ENCODE measurements around the gene TCF4. TPM values are rescaled to one million over a fixed set of nuclear protein-coding genes. Genes with fewer than 3 reads are reported as not detected.

Gene TCF4
- total RNA-seq, 1 experiment from 2014 or later, result 2.3 TPM

DNA sequence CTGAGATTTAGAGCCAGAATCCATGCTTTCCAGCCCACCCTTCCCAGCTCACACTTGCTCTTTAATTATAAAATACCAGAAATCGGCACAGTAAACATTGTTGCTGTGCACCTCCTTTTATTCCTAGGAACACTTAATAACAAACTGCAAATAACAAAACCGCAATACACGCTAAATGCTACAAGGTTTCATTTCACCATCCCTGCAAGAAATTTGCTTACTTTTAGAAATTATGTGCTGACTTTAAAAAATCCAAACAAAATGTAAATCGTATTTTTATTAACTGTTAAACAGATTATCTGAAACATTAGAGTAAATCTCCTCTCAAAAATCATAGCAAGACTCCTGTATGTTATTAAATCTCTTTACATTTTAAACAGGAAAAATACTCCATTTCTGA lies 79.3 kb downstream of the TCF4 start:
- Histone ChIP-seq H3K4me1 (ENCODE audit: control insufficient read depth, insufficient read depth, low read length) (no peaks in the 10 kb centered on the region), H3K36me3 (ENCODE audit: control insufficient read depth, insufficient read depth, low read length) (no peaks in the 10 kb centered on the region), H3K9me3 (ENCODE audit: control insufficient read depth, insufficient read depth, low read depth, low read length) (no peaks in the 10 kb centered on the region), H3K27me3 (ENCODE audit: control insufficient read depth, insufficient read depth, low read length) (no peaks in the 10 kb centered on the region), H3K27ac (ENCODE audit: low read length) (no peak overlapping the region), H3K4me3 (ENCODE audit: low read depth in 2 of 2, low read length in 2 of 2) (no peak overlapping the region)
- ATAC-seq, result no peak
- ChIA-PET POLR2A (no interaction called here), CTCF (no interaction called here)
- in situ Hi-C loops (cut with HindIII; ENCODE audit: low pct_unique_long_range_greater_than_20kb, low sequenced_read_pairs), result no loop called here
- DNase-seq (ENCODE audit: low read depth, low spot score), result no peak
- intact Hi-C loops (cut with micrococcal nuclease; ENCODE audit: unreplicated experiment), result no loop called here
- no TSS peak for BruUV-seq (replicated peaks)
- TF ChIP-seq, protein P1, sequence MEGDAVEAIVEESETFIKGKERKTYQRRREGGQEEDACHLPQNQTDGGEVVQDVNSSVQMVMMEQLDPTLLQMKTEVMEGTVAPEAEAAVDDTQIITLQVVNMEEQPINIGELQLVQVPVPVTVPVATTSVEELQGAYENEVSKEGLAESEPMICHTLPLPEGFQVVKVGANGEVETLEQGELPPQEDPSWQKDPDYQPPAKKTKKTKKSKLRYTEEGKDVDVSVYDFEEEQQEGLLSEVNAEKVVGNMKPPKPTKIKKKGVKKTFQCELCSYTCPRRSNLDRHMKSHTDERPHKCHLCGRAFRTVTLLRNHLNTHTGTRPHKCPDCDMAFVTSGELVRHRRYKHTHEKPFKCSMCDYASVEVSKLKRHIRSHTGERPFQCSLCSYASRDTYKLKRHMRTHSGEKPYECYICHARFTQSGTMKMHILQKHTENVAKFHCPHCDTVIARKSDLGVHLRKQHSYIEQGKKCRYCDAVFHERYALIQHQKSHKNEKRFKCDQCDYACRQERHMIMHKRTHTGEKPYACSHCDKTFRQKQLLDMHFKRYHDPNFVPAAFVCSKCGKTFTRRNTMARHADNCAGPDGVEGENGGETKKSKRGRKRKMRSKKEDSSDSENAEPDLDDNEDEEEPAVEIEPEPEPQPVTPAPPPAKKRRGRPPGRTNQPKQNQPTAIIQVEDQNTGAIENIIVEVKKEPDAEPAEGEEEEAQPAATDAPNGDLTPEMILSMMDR (IDR thresholded peaks at IDR 0.05), result no peak
- TF ChIP-seq, protein P2, sequence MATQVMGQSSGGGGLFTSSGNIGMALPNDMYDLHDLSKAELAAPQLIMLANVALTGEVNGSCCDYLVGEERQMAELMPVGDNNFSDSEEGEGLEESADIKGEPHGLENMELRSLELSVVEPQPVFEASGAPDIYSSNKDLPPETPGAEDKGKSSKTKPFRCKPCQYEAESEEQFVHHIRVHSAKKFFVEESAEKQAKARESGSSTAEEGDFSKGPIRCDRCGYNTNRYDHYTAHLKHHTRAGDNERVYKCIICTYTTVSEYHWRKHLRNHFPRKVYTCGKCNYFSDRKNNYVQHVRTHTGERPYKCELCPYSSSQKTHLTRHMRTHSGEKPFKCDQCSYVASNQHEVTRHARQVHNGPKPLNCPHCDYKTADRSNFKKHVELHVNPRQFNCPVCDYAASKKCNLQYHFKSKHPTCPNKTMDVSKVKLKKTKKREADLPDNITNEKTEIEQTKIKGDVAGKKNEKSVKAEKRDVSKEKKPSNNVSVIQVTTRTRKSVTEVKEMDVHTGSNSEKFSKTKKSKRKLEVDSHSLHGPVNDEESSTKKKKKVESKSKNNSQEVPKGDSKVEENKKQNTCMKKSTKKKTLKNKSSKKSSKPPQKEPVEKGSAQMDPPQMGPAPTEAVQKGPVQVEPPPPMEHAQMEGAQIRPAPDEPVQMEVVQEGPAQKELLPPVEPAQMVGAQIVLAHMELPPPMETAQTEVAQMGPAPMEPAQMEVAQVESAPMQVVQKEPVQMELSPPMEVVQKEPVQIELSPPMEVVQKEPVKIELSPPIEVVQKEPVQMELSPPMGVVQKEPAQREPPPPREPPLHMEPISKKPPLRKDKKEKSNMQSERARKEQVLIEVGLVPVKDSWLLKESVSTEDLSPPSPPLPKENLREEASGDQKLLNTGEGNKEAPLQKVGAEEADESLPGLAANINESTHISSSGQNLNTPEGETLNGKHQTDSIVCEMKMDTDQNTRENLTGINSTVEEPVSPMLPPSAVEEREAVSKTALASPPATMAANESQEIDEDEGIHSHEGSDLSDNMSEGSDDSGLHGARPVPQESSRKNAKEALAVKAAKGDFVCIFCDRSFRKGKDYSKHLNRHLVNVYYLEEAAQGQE (IDR thresholded peaks at IDR 0.05; ENCODE audit: insufficient read depth in 1 of 2, low read depth in 2 of 2, low read length in 1 of 2), result no peak
- TF ChIP-seq TCF7L2 (IDR thresholded peaks at IDR 0.05; ENCODE audit: low read depth, low read length), result no peak
- no peak for TF ChIP-seq POLR2AphosphoS5 (IDR thresholded peaks at IDR 0.05; ENCODE audit: low read depth, low read length)
- no peak for TF ChIP-seq SIN3A (IDR thresholded peaks at IDR 0.05; ENCODE audit: borderline replicate concordance, insufficient read depth, low read depth, low read length)

DNA sequence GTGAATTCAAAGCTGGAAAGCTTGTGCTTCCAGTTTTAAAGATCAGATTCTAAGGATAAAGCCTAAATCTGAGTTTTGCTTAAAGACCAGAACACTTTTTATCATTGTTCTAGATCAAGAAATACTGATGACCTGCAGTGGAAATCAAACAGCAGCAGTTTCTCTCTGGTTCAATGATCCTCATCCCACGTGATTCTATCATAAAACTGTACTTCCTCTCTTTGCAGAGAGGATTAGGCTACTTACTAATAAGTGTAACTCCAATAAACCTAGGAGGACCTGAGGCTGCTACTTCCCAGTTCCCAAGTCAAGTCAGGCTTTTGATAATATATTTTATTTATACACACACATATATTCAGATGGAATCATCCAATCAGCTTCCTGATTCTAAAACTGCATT lies 81.9 kb downstream of the TCF4 start:
- Histone ChIP-seq H3K27me3 (ENCODE audit: control insufficient read depth, insufficient read depth, low read length) (no peaks in the 10 kb centered on the region), H3K4me1 (ENCODE audit: control insufficient read depth, insufficient read depth, low read length) (no peaks in the 10 kb centered on the region), H3K27ac (ENCODE audit: low read length) (no peak overlapping the region), H3K9me3 (ENCODE audit: control insufficient read depth, insufficient read depth, low read depth, low read length) (no peaks in the 10 kb centered on the region), H3K36me3 (ENCODE audit: control insufficient read depth, insufficient read depth, low read length) (no peaks in the 10 kb centered on the region), H3K4me3 (ENCODE audit: low read depth in 2 of 2, low read length in 2 of 2) (no peak overlapping the region)
- TF ChIP-seq POLR2AphosphoS5 (IDR thresholded peaks at IDR 0.05; ENCODE audit: low read depth, low read length) (no peak), TCF7L2 (IDR thresholded peaks at IDR 0.05; ENCODE audit: low read depth, low read length) (no peak), SIN3A (IDR thresholded peaks at IDR 0.05; ENCODE audit: borderline replicate concordance, insufficient read depth, low read depth, low read length) (no peak)
- TF ChIP-seq, protein P2 (IDR thresholded peaks at IDR 0.05; ENCODE audit: insufficient read depth in 1 of 2, low read depth in 2 of 2, low read length in 1 of 2), result no peak
- TF ChIP-seq, protein P1 (IDR thresholded peaks at IDR 0.05), result no peak
- ChIA-PET POLR2A (no interaction called here), CTCF (no interaction called here)
- ATAC-seq (no peak), DNase-seq (ENCODE audit: low read depth, low spot score) (no peak)
- no TSS peak for BruUV-seq (replicated peaks)
- intact Hi-C loops (cut with micrococcal nuclease; ENCODE audit: unreplicated experiment) (no loop called here), in situ Hi-C loops (cut with HindIII; ENCODE audit: low pct_unique_long_range_greater_than_20kb, low sequenced_read_pairs) (no loop called here)

Measured in Panc1 (cell line).